VCaP (cell line): ENCODE measurements around the gene STUM.
"Not testable (repeated sequence)": the region's sequence is repeated elsewhere in the genome, so short reads cannot be mapped to it uniquely, and the experiment has no call there.

Source experiments
- H3K27ac ChIP-seq: fragments of 450-650 bp; 2 replicates; pipeline ENCODE4 v1.5.1; 2017
- CTCF ChIP-seq: fragments of 450-650 bp; conservative IDR thresholded peaks from 2 replicates; pipeline ENCODE4 v1.5.1; 2017; ENCODE audit warnings: mild to moderate bottlenecking, moderate library complexity

Gene STUM

GRCh38 chr1:226597616-226598454, 49.3 kb downstream of the STUM start:
- no peak overlapping the region for H3K27ac ChIP-seq
- TF ChIP-seq CTCF, result no peak

GRCh38 chr1:226598455-226598849, 49.9 kb downstream of the STUM start:
- H3K27ac ChIP-seq, result no peak overlapping the region
- TF ChIP-seq CTCF, result no peak

DNA sequence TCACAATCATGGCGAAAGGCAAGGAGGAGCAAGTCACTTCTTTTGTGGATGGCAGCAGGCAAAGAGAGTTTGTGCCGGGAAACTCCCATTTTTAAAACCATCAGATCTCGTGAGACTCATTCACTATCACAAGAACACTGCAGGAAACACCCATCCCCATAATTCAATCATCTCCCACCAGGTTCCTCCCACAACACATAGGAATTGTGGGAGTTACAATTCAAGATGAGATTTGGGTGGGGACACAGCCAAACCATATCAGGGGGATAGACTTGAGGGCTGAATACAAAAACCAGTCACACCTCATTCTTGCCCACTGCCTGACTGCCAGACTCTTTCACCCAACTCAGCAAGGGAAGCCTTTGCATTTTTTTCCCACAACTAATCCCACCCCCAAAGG, 50.4 kb downstream of the STUM start:
- H3K27ac ChIP-seq, result not testable (repeated sequence)

- TF ChIP-seq CTCF, result no peak
- no peak overlapping the region for H3K27ac ChIP-seq
Measured at GRCh38 chr1:226599636-226600238, 51.2 kb downstream of the STUM start.

DNA sequence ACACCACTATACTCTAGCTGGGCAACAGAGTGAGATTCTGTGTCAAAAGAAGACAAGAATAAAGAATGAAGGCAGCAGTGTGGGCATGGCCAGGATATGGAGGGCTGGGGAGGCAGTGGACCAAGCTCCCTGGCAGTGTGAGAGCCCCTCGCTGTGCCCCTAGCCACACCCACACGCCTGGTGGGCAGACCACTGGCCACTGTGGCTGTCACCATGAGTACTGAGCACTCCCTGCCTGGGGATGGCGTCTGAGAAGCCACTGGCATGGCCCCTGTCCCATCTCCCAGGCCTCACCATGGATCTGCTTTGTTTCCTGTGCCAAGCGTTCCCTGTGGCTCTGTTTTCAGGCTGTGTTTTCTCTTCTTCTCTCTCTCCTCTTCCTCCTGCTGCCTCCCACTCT, 51.7 kb downstream of the STUM start:
- TF ChIP-seq CTCF, result no peak

GRCh38 chr1:226601456-226601855, 52.9 kb downstream of the STUM start:
- no peak overlapping the region for H3K27ac ChIP-seq
- TF ChIP-seq CTCF, result no peak

More for the DNA sequence above, 51.7 kb downstream of the STUM start:
- no peak overlapping the region for H3K27ac ChIP-seq

DNA sequence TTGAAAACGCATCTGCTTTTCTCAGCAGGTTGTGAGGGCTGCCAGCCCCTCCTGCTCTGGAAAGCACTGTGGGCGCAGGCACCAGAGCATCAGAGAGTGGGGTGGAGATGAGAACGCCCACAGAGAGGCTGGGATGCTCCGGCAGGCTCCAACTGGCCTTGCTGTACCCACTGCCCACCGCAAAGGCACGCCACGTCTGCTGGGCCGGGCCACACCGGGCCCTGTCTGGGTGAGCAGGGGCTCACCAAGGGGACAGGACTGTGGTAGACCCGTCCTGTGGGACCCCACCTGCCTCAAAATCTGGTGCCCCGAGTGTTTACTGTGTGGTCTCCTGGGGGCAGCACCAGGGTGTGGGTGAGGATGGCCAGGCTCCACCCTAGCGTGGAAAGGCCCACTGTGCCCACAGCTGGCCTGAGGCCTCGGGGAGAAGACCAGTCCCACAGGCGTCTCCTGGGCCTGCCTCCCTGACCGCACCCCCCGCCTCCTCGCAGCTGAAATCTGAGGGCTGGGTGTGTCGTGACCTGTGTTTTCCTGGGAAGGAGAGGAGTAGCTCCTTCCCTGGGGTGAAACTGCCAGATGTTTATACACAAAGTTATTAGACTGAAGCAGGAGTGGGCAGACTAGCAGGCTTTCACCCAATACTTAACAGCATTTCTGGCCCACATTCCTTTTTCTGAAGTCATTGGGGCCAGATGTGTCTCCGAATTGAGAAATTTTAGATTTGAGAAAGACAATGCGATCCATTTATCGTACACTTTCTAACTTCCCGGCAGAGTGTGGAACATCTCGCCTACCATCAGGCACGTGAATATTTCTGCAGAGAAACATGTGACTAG, 53.8 kb downstream of the STUM start:
- H3K27ac ChIP-seq, result peak overlapping the region; percentile 31
- no peak for TF ChIP-seq CTCF
